Activated CD8-positive, alpha-beta memory T cell treated with anti-CD3 and anti-CD28 coated beads, Interleukin-2, amount 50 U/mL, for 48 hours (primary cell): ENCODE data around the gene HNRNPLL.
A peak's percentile ranks its signal among the peaks of the same experiment; 100 is the strongest.
"Not testable (repeated sequence)": the region's sequence is repeated elsewhere in the genome, so short reads cannot be mapped to it uniquely, and the experiment has no call there.

Experiments
- DNase-seq: peaks from one replicate; pipeline ENCODE4 v3.0.0-alpha.2; 2020

Gene HNRNPLL

DNA sequence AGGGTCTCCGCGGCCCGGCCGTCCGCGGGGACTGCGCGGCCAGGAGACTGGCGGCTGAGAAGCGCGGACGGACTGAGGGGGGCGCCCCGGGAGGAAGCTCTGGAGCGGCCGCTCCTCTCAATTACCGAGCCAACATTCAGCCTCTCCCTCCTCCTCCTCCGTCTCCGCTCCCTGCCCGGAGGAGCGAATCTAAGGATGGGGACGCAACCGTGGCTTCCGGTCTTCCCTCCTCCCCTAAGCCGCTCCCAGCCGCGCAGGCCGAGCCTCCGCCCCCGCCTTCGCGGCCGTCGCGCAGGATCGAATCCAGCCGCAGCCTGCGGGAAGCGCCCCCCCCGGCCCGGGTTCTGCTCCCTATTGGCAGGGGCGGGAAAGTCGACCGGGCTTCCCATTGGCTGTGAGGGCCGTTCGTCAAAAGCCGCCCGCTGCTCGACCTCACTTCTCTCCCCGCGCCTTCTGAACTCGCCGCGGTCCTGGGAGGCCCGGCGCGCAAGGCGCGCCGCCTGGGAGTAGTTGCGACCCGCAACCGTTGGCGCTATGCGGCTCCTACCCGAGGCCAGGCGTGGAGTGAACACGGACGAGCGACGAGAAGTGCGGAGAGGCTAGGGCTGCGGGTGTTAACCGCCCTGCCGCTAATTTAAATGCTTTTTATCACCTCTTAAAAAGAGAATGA is at the start of gene HNRNPLL:
HNRNPLL (minus strand) TSS at position 197 of the 670 bp plus-strand sequence. CDS start 302 bp downstream, outside the sequence.
- peak; percentile 98 for DNase-seq

- DNase-seq = no peak
These were observed 48.0 kb upstream of the HNRNPLL start for GRCh38 chr2:38650717-38651116.

DNA sequence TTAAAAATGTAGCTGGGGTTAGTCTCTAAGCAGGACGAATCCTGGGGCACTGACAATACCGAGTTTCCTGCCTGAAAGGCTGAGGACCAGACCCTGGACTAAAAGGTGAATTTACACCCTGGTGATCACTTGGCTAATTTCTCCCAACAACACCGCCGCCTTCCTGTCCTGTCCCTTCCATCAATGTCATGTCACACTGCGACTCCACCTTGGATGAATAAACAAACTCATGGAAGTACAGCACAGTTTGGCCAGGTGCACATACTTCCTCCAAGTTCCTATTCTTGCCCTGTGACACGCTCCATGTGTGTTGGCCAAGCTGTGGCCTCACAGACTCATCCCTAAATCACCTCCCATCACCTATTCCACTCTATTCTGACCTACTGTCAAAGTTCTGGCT is 47.3 kb upstream of the HNRNPLL start:
- DNase-seq = no peak

DNA sequence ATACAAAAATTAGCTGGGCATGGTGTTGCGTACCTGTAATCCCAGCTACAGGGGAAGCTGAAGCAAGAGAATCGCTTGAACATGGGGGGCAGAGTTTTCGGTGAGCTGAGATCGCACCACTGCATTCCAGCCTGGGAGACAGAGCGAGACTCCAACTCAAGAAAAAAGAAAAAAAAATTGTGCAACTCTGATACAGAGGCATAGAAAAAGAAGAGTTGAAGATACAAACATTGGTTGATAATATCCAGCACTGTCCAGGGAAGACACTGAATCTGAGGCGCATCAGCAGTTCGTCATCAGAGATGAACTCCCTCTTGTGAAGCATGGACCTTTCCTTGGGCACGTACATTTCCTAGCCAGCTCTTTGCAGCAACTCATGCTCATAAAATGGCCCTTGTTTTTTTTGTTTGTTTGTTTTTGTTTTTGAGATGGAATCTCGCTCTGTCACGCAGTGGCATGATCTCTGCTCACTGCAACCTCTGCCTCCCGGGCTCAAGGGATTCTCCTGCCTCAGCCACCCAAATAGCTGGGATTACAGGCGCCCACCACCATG is 46.5 kb upstream of the HNRNPLL start:
- DNase-seq = no peak

- DNase-seq = no peak
These were observed 45.5 kb upstream of the HNRNPLL start for GRCh38 chr2:38648107-38648761.

DNA sequence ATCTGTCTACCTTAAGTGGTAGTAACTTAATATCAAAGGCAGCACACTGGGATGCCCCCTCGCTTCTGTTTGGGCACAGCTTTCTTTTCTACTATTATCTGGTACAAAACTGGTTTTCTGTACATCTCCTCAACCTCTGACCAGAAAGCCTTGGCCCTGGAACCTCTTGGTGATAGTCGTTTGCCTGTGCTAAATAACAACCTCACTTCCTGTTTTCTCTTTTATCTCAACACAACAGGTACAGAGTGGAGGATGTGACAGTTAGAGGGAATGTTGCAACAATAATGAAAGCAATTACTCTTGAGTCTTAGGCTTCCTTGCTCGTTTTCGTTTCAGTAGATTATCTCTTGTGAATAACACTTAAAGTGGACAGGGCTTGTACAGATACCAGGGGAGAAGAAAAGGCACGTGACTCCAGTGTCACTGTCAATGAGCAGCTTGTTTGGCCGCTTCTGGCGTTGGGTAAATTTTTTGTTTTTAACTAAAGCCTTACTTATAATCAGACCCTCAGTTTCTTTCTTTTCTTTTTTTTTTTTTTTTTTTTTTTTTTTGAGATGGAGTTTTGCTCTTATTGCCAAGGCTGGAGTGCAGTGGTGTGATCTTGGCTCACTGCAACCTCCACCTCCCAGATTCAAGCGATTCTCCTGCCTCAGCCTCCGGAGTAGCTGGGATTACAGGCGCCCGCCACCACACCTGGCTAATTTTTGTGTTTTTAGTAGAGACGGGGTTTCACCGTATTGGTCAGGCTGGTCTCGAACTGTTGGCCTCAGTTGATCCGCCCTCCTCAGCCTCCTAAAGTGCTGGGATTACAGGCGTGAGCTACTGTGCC is 41.2 kb upstream of the HNRNPLL start:
- not testable (repeated sequence) for DNase-seq

DNA sequence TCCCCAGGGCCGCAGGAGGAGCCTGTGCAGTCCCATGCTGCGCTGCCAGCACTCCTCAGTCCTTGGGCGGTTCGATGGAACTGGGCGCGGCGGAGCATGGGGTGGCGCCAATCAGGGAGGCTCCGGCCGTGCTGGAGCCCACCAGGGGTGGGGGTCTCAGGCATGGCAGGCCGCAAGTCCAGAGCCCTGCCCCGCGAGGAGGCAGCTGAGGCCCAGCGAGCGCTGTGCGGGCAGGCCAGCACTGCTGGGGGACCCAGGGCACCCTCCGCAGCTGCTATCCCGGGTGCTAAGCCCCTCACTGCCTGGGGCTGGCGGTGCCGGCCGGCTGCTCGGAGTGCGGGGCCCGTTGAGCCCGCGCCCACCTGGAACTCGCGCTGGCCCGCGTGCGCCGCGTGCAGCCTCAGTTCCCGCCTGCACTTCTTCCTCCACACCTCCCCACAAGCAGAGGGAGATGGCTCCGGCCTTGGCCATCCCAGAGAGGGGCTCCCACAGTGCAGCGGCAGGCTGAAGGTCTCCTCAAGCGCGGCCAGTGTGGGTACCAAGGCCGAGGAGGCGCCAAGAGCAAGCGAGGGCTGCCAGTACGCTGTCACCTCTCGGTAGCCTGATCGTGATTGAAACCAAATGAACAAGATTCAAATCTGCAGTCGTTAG is 40.4 kb upstream of the HNRNPLL start:
- no peak for DNase-seq

DNA sequence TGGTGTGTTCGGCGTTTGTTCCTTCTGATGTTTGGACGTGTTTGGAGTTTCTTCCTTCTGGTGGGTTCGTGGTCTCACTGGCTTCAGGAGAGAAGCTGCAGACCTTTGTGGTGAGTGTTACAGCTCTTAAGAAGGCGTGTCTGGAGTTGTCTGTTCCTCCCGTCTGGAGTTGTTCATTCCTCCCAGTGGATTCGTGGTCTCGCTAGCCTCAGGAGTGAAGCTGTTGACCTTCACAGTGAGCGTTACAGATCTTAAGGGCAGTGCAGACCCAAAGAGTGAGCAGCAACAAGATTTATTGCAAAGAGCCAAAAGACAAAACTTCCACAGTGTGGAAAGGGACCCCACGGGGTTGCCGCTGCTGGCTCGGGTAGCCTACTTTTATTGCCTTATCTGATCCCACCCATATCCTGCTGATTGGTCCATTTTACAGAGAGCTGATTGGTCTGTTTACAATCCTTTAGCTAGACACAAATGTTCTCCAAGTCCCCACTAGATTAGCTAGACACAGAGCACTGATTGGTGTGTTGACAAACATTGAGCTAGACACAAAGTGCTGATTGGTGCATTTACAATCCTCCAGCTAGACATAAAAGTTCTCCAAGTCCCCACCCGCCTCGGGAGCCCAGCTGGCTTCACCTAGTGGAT is 39.8 kb upstream of the HNRNPLL start:
- DNase-seq = not testable (repeated sequence)

DNA sequence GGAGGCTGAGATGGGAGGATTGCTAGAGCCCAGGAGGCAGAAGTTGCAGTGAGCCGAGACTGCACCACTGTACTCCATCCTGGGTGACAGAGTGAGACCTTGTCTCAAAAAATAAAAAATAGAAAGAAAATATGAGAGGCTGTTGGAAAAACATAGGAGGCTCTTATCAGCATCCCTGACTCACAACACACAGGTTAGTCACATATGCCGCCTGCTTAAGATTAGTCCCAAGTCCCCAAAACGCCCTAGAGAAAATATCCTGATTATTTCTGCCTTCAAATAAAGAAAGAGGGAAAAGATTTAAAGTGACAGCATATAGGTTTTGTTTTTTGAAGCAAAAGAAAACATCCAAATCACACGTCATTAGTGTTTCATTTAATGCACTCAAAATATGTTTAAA is 33.3 kb upstream of the HNRNPLL start:
- no peak for DNase-seq

DNA sequence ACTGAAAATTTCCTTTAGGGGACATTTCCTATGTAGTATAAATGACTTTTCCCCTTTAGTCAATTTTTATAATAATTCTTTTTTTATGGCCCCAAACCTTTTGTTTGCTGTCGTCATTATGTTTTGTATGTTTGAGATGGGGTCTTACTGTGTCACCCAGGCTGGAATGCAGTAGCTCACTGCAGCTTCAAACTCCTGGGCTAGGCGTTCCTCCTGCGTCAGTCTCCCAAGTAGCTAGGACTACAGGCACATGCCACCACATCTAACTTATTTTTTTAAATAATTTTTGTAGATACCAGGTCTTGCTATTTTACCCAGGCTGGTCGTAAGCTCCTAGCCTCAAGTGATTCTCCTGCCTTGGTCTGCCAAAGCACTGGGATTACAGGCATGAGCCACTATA is 32.4 kb upstream of the HNRNPLL start:
- no peak for DNase-seq

- DNase-seq = no peak
These were observed 32.0 kb upstream of the HNRNPLL start for GRCh38 chr2:38634684-38635083.

DNA sequence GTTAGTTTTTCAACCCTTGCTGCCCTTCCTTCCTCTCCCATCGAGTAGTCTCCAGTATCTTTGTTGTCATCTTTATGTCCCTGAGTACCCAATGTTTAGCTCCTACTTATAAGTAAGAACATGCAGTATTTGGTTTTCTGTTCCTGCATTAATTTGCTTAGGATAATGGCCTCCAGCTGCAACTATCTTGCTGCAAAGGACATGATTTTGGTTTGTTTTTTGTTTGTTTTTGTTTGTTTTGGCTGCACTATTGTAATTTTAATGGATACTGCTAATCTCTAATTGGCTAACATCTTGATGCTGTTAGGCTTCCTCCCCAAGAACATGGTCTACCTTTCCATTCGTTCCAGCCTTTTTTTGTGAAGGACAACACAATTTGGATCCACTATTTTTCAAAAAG is 31.2 kb upstream of the HNRNPLL start:
- DNase-seq = no peak

DNA sequence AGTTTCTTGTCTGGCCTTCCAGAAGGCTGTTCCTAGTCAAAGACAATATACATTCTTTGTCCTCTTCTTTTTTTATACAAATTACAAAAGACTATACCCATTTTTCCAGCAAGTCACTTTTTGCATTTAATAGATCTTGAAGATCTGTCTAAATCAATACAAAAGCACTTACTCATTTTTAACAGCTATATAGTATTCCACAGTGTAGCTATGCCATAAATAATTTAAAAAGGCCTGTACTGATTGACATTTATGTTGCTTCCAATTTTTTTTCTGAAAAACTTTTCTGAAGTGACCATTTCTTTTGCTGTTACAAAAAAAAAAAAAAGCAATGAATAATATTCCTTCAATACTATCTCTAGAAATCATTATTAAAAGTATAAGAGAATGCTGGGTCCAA is 30.3 kb upstream of the HNRNPLL start:
- DNase-seq = no peak

DNA sequence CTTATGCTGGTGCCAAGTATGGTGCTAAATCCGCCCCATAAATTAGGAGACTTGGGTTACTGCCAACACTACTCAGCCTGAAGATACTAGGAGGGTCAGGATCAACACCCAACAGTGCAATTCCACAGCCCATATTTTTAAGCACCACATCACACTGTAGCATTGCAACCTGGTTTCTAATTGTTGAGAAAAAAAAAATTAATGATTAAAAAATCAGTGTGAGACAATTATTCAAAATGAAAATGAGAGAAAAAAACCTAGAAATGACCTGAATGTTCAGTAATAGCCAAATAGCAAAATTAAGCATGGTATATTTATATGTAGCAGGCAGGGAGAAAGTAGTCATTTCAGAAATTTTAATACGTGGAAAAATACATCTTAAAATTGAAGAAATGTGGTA is 29.2 kb upstream of the HNRNPLL start:
- DNase-seq = no peak

DNA sequence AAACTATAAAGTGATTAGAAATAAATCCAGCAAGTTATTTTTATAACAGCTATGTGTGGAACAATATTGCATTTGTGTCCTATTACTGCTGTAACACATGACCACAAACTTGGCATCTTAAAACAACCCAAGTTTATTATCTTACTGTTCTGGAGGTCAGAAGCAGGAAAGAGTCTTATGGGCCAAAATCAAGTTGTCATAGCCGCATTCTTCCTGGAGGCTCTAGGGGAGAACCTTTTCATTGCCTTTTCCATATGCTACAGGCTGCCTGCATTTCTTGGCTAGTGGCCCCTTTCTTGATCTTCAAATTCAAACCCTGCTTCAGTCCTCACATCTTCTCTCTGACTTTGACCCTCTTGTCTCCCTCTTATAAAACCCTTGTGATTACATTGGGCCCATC is 27.0 kb upstream of the HNRNPLL start:
- no peak for DNase-seq

- DNase-seq = no peak
These were observed 24.7 kb upstream of the HNRNPLL start for GRCh38 chr2:38627391-38627790.

- no peak for DNase-seq
These were observed 23.8 kb upstream of the HNRNPLL start for GRCh38 chr2:38626326-38627035.

- no peak for DNase-seq
These were observed 19.5 kb upstream of the HNRNPLL start for GRCh38 chr2:38622210-38622609.

- no peak for DNase-seq
These were observed 18.3 kb upstream of the HNRNPLL start for GRCh38 chr2:38621018-38621417.

GRCh38 chr2:38620282-38620977 is 17.7 kb upstream of the HNRNPLL start:
- no peak for DNase-seq
